Neuronal stem cell (in vitro differentiated cells): Measurements from ENCODE around the gene ARAP1.

Experiments used
- DNase-seq: peaks from one replicate; pipeline ENCODE4 v3.0.0-alpha.2; 2013; ENCODE audit warnings: low spot score
- H2AFZ ChIP-seq: one replicate; pipeline ENCODE4 v1.6.1; 2013; ENCODE audit warnings: mild to moderate bottlenecking, low read length, inconsistent platforms
- H2AK5ac ChIP-seq: 2 replicates; pipeline ENCODE4 v1.6.1; 2013; ENCODE audit warnings: low read depth, mild to moderate bottlenecking, inconsistent platforms, low read length, moderate library complexity, mixed read lengths
- H2BK120ac ChIP-seq: 2 replicates; pipeline ENCODE4 v1.6.1; 2013; ENCODE audit warnings: low read depth, mild to moderate bottlenecking, inconsistent platforms, low read length, moderate library complexity, mixed read lengths
- H2BK12ac ChIP-seq: one replicate; pipeline ENCODE4 v1.6.1; 2013; ENCODE audit warnings: low read length, inconsistent platforms
- H2BK15ac ChIP-seq: 2 replicates; pipeline ENCODE4 v1.6.1; 2013; ENCODE audit warnings: mild to moderate bottlenecking, low read length, inconsistent platforms, mixed read lengths
- H2BK5ac ChIP-seq: one replicate; pipeline ENCODE4 v1.6.1; 2013; ENCODE audit warnings: inconsistent platforms, mild to moderate bottlenecking, low read length, moderate library complexity
- H3K14ac ChIP-seq: one replicate; pipeline ENCODE4 v1.6.1; 2013; ENCODE audit warnings: low read length, inconsistent platforms
- H3K18ac ChIP-seq: 2 replicates; pipeline ENCODE4 v1.6.1; 2013; ENCODE audit warnings: low read length, inconsistent platforms
- H3K23ac ChIP-seq: 2 replicates; pipeline ENCODE4 v1.6.1; 2013; ENCODE audit warnings: low read depth, mild to moderate bottlenecking, mixed read lengths, low read length, inconsistent platforms; ENCODE audit not compliant: poor library complexity
- H3K27ac ChIP-seq: replicated peaks from 3 replicates; pipeline ENCODE4 v1.5.1; 2013; ENCODE audit warnings: low read length, inconsistent platforms
- H3K27me3 ChIP-seq, 3 experiments: 2 replicates each; pipeline ENCODE4 v1.6.1; 2013; ENCODE audit warnings: low read length in 3 of 3, mild to moderate bottlenecking in 2 of 3, inconsistent platforms in 1 of 3, low read depth in 1 of 3, mixed read lengths in 1 of 3, moderate library complexity in 1 of 3; ENCODE audit not compliant: control insufficient read depth in 3 of 3, insufficient read depth in 3 of 3
- H3K36me3 ChIP-seq, 2 donors: replicated peaks in 1 of 2; 2 replicates each; pipeline ENCODE4 v1.6.1; 2013; ENCODE audit warnings: low read length in 2 of 2; ENCODE audit not compliant: control insufficient read depth in 2 of 2, insufficient read depth in 2 of 2
- H3K4ac ChIP-seq: 2 replicates; pipeline ENCODE4 v1.6.1; 2013; ENCODE audit warnings: inconsistent platforms, mild to moderate bottlenecking, low read length, moderate library complexity
- H3K4me1 ChIP-seq, 2 donors: 1 replicate in 1 of 2; 2 replicates in 1 of 2; pipeline ENCODE4 v1.6.1; 2013; ENCODE audit warnings: low read length in 2 of 2, low read depth in 1 of 2; ENCODE audit not compliant: control insufficient read depth in 2 of 2, insufficient read depth in 1 of 2
- H3K4me2 ChIP-seq: one replicate; pipeline ENCODE4 v1.6.1; 2013; ENCODE audit warnings: mild to moderate bottlenecking, low read length, inconsistent platforms; ENCODE audit not compliant: insufficient read depth, poor library complexity, severe bottlenecking
- H3K4me3 ChIP-seq, 2 donors: 2 replicates each; pipeline ENCODE4 v1.5.1; 2013; ENCODE audit warnings: low read length in 2 of 2, mild to moderate bottlenecking in 2 of 2, inconsistent platforms in 1 of 2, moderate library complexity in 1 of 2
- H3K79me1 ChIP-seq: one replicate; pipeline ENCODE4 v1.6.1; 2013; ENCODE audit warnings: low read depth, mild to moderate bottlenecking, inconsistent platforms, low read length, moderate library complexity
- H3K9ac ChIP-seq: one replicate; pipeline ENCODE4 v1.6.1; 2013; ENCODE audit warnings: mild to moderate bottlenecking, low read depth, low read length, inconsistent platforms; ENCODE audit not compliant: poor library complexity
- H3K9me3 ChIP-seq, 2 donors: replicated peaks in 1 of 2; 2 replicates each; pipeline versions ENCODE3 to v1.6.1; 2013; ENCODE audit warnings: low read length in 2 of 2, mild to moderate bottlenecking in 2 of 2, inconsistent platforms in 1 of 2, low read depth in 1 of 2, mixed read lengths in 1 of 2, moderate library complexity in 1 of 2; ENCODE audit not compliant: control insufficient read depth in 2 of 2, insufficient read depth in 1 of 2
- H4K8ac ChIP-seq: one replicate; pipeline ENCODE4 v1.6.1; 2013; ENCODE audit warnings: low read depth, mild to moderate bottlenecking, inconsistent platforms, low read length, moderate library complexity
- H4K91ac ChIP-seq: one replicate; pipeline ENCODE4 v1.6.1; 2013; ENCODE audit warnings: low read length, low read depth, mild to moderate bottlenecking, inconsistent platforms; ENCODE audit not compliant: poor library complexity
- WGBS, 2 donors: extraction: QIAGEN DNeasy Blood & Tissue Kit; methylation state at CpG; one replicate each; pipeline ENCODE4 v1.1.7; 2013; ENCODE audit warnings: missing lambda C conversion rate in 2 of 2, mixed read lengths in 1 of 2; ENCODE audit not compliant: insufficient read length in 2 of 2, insufficient replicate concordance in 1 of 2; ENCODE audit errors: extremely low coverage in 2 of 2; 5-methylcytosine and 5-hydroxymethylcytosine counted together

ARAP1 gene

GRCh38 chr11:72777755-72778278 is 25.6 kb upstream of the ARAP1 start:
- Histone ChIP-seq H3K23ac (no peak overlapping the region), H3K14ac (no peak overlapping the region), H3K4ac (no peak overlapping the region), H4K8ac (no peak overlapping the region), H3K9me3 (no peaks in the 10 kb centered on the region), H3K18ac (no peak overlapping the region), H4K91ac (no peak overlapping the region), H3K36me3 (no peaks in the 10 kb centered on the region), H3K4me2 (no peak overlapping the region), H2AFZ (no peak overlapping the region), H3K27me3 (peaks cover 0 to 27% (median 16%) of the 10 kb centered on the region in 3 experiments), H2BK12ac (no peak overlapping the region), H2BK15ac (no peak overlapping the region), H3K4me3 (no peak overlapping the region), H3K27ac (no peak overlapping the region), H3K79me1 (no peaks in the 10 kb centered on the region), H3K4me1 (peaks cover 15 to 18% of the 10 kb centered on the region in 2 donors), H2BK120ac (no peak overlapping the region), H3K9ac (no peak overlapping the region), H2BK5ac (no peak overlapping the region), H2AK5ac (no peak overlapping the region)
- DNase-seq, result no peak
- no CpG with 5 or more reads among the region's 5 CpGs for WGBS, 2 donors

GRCh38 chr11:72776844-72777754 is 24.9 kb upstream of the ARAP1 start:
- Histone ChIP-seq H3K23ac (no peak overlapping the region), H4K91ac (no peak overlapping the region), H3K36me3 (no peaks in the 10 kb centered on the region), H3K9ac (no peak overlapping the region), H3K27ac (no peak overlapping the region), H3K14ac (no peak overlapping the region), H2BK120ac (no peak overlapping the region), H4K8ac (no peak overlapping the region), H2BK12ac (no peak overlapping the region), H3K4ac (no peak overlapping the region), H2BK5ac (no peak overlapping the region), H3K27me3 (peaks cover 0 to 20% (median 15%) of the 10 kb centered on the region in 3 experiments), H3K9me3 (no peaks in the 10 kb centered on the region), H3K79me1 (no peaks in the 10 kb centered on the region), H3K18ac (no peak overlapping the region), H3K4me2 (no peak overlapping the region), H3K4me1 (peaks cover 11 to 16% of the 10 kb centered on the region in 2 donors), H2AFZ (no peak overlapping the region), H2BK15ac (no peak overlapping the region), H2AK5ac (no peak overlapping the region), H3K4me3 (no peak overlapping the region)
- no CpG with 5 or more reads among the region's 7 CpGs for WGBS, 2 donors
- no peak for DNase-seq

GRCh38 chr11:72776117-72776843 is 24.1 kb upstream of the ARAP1 start:
- Histone ChIP-seq H3K4ac (no peak overlapping the region), H3K4me3 (no peak overlapping the region), H3K9me3 (no peaks in the 10 kb centered on the region), H2BK15ac (peak overlapping the region; percentile 25), H2BK120ac (no peak overlapping the region), H2BK12ac (no peak overlapping the region), H2BK5ac (no peak overlapping the region), H2AK5ac (no peak overlapping the region), H4K91ac (no peak overlapping the region), H3K9ac (no peak overlapping the region), H3K4me1 (peaks cover 9 to 16% of the 10 kb centered on the region in 2 donors), H4K8ac (no peak overlapping the region), H2AFZ (no peak overlapping the region), H3K27ac (no peak overlapping the region), H3K14ac (no peak overlapping the region), H3K23ac (no peak overlapping the region), H3K18ac (no peak overlapping the region), H3K79me1 (no peaks in the 10 kb centered on the region), H3K27me3 (peaks cover 0 to 16% (median 13%) of the 10 kb centered on the region in 3 experiments), H3K36me3 (no peaks in the 10 kb centered on the region), H3K4me2 (no peak overlapping the region)
- no CpG with 5 or more reads among the region's 9 CpGs for WGBS, 2 donors
- DNase-seq, result no peak
